Panc1 (cell line): ENCODE measurements around the gene ST6GALNAC1.

Experiments
- POLR2AphosphoS5 ChIP-seq: IDR thresholded peaks from 2 replicates; pipeline ENCODE4 v1.6.1; 2012; ENCODE audit warnings: mild to moderate bottlenecking, low read depth, low read length, moderate library complexity
- SIN3A ChIP-seq: IDR thresholded peaks from 2 replicates; pipeline ENCODE4 v1.6.1; 2012; ENCODE audit warnings: low read depth, mild to moderate bottlenecking, low read length, moderate library complexity, borderline replicate concordance; ENCODE audit not compliant: insufficient read depth
- TCF7L2 ChIP-seq: IDR thresholded peaks from 2 replicates; pipeline ENCODE4 v1.6.1; 2011; ENCODE audit warnings: mild to moderate bottlenecking, low read depth, low read length, inconsistent platforms
- TF ChIP-seq, protein P1 (sequence below): fragments of 450-650 bp; IDR thresholded peaks from 2 replicates; pipeline ENCODE4 v1.5.1; 2017; ENCODE audit warnings: mild to moderate bottlenecking
- TF ChIP-seq, protein P2 (sequence below), 2 experiments: IDR thresholded peaks; 2 replicates each; pipeline ENCODE4 v1.6.1; 2011 to 2012; ENCODE audit warnings: low read depth in 2 of 2, control low read depth in 1 of 2, low read length in 1 of 2, mild to moderate bottlenecking in 1 of 2, moderate library complexity in 1 of 2; ENCODE audit not compliant: insufficient read depth in 1 of 2

DNA sequence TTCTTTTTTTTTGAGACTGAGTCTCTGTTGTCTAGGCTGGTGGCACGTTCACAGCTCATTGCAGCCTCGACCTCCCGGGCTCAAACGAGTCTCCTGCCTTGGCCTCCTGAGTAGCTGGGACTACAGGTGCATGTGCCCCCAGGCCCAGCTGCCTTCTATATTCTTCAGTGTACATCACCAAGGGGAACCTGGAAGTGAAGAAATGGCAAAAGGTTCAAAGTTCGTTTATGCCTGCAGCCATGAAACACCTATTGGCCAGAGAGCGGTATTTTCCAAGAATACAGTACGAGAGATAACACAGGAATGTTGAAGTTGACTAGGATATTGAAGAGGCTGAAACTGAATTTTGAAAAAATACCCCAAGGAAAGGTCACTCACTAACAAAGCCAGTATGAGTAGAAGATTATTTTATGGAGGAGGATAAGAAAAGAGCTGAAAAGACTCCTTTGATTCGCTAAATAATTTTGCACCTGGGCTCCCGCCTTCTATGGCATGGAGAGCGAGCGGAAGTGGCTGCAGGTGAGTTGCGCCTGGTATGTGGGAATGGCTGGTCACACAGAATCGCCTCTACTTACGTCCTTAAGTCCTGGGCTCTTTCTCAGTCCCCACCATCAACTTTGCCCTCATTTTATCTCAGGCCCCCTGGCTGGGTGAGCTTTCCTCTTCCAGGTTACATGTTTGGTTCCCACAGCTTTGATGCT is 9.8 kb downstream of the ST6GALNAC1 start:
- TF ChIP-seq, protein P1, sequence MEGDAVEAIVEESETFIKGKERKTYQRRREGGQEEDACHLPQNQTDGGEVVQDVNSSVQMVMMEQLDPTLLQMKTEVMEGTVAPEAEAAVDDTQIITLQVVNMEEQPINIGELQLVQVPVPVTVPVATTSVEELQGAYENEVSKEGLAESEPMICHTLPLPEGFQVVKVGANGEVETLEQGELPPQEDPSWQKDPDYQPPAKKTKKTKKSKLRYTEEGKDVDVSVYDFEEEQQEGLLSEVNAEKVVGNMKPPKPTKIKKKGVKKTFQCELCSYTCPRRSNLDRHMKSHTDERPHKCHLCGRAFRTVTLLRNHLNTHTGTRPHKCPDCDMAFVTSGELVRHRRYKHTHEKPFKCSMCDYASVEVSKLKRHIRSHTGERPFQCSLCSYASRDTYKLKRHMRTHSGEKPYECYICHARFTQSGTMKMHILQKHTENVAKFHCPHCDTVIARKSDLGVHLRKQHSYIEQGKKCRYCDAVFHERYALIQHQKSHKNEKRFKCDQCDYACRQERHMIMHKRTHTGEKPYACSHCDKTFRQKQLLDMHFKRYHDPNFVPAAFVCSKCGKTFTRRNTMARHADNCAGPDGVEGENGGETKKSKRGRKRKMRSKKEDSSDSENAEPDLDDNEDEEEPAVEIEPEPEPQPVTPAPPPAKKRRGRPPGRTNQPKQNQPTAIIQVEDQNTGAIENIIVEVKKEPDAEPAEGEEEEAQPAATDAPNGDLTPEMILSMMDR, result no peak
- no peak for TF ChIP-seq POLR2AphosphoS5
- TF ChIP-seq, protein P2, sequence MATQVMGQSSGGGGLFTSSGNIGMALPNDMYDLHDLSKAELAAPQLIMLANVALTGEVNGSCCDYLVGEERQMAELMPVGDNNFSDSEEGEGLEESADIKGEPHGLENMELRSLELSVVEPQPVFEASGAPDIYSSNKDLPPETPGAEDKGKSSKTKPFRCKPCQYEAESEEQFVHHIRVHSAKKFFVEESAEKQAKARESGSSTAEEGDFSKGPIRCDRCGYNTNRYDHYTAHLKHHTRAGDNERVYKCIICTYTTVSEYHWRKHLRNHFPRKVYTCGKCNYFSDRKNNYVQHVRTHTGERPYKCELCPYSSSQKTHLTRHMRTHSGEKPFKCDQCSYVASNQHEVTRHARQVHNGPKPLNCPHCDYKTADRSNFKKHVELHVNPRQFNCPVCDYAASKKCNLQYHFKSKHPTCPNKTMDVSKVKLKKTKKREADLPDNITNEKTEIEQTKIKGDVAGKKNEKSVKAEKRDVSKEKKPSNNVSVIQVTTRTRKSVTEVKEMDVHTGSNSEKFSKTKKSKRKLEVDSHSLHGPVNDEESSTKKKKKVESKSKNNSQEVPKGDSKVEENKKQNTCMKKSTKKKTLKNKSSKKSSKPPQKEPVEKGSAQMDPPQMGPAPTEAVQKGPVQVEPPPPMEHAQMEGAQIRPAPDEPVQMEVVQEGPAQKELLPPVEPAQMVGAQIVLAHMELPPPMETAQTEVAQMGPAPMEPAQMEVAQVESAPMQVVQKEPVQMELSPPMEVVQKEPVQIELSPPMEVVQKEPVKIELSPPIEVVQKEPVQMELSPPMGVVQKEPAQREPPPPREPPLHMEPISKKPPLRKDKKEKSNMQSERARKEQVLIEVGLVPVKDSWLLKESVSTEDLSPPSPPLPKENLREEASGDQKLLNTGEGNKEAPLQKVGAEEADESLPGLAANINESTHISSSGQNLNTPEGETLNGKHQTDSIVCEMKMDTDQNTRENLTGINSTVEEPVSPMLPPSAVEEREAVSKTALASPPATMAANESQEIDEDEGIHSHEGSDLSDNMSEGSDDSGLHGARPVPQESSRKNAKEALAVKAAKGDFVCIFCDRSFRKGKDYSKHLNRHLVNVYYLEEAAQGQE (IDR thresholded peaks at IDR 0.05; ENCODE audit: insufficient read depth in 1 of 2, low read depth in 2 of 2, low read length in 1 of 2), result no peak
- TF ChIP-seq SIN3A, result no peak
- TF ChIP-seq TCF7L2, result no peak
